Skeletal muscle tissue (tissue), 4 donors: Measurements from ENCODE around the gene GUCA2A. TPM values are rescaled to one million over a fixed set of nuclear protein-coding genes. Genes with fewer than 3 reads are reported as not detected.

Experiments
- H3K27ac ChIP-seq: one replicate; pipeline ENCODE4 v1.7.0; 2013; ENCODE audit warnings: mild to moderate bottlenecking, low read depth, low read length, inconsistent platforms
- H3K27me3 ChIP-seq, 3 donors: one replicate each; pipeline ENCODE4 v1.7.0; 2013; ENCODE audit warnings: low read length in 3 of 3; ENCODE audit not compliant: control insufficient read depth in 3 of 3, insufficient read depth in 3 of 3
- H3K36me3 ChIP-seq, 3 donors: one replicate each; pipeline ENCODE4 v1.7.0; 2013; ENCODE audit warnings: low read length in 3 of 3; ENCODE audit not compliant: control insufficient read depth in 3 of 3, insufficient read depth in 3 of 3
- H3K4me1 ChIP-seq, 3 donors: one replicate each; pipeline ENCODE4 v1.7.0; 2013; ENCODE audit warnings: low read length in 3 of 3, mild to moderate bottlenecking in 3 of 3; ENCODE audit not compliant: control insufficient read depth in 3 of 3, insufficient read depth in 3 of 3
- H3K4me3 ChIP-seq, 3 donors: one replicate each; pipeline ENCODE4 v1.7.0; 2013; ENCODE audit warnings: low read length in 3 of 3
- H3K9ac ChIP-seq, 3 donors: one replicate each; pipeline ENCODE4 v1.7.0; 2013; ENCODE audit warnings: low read length in 3 of 3, mild to moderate bottlenecking in 3 of 3, moderate library complexity in 2 of 3, low read depth in 1 of 3
- H3K9me3 ChIP-seq, 3 donors: one replicate each; pipeline ENCODE4 v1.7.0; 2013; ENCODE audit warnings: low read length in 3 of 3; ENCODE audit not compliant: control insufficient read depth in 3 of 3
- total RNA-seq: library from RNA; depleted of rRNA; stranded (reverse); fragments of >200 nt; gene quantifications from one replicate; pipeline ENCODE4 v1.2.3, GENCODE V29; 2014
- donor health status: Osteomylitis.

GUCA2A gene
- total RNA-seq, 1 donor from 2014 or later, result not detected

- Histone ChIP-seq H3K27ac (no peak overlapping the region), H3K9me3 (no peaks in the 10 kb centered on the region), H3K9ac (no peak overlapping the region), H3K36me3 (no peaks in the 10 kb centered on the region), H3K4me3 (no peak overlapping the region), H3K27me3 (no peaks in the 10 kb centered on the region), H3K4me1 (no peaks in the 10 kb centered on the region)
Measured at GRCh38 chr1:42122408-42122807, 42.1 kb downstream of the GUCA2A start.

DNA sequence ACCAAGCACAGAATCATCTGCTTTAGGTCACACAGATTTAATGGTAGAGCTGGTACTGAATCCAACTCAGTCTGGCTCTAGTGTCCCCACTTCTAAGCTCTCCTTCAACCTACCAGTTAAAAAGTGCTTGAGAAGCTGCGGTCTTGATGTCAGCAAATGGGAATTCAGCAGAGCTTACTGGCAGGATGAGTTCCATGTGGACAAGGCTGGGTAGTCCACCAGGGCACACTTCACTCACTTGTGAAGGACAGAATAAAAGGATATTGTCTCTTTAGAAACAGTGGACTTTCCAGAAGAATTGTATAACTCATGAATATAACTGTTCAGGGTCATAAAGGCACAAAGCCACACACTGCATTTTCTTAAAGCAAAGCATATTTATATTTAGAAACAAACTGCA lies 46.4 kb downstream of the GUCA2A start:
- Histone ChIP-seq H3K27me3 (peaks cover 0 to 5% (median 0%) of the 10 kb centered on the region in 3 donors), H3K4me1 (no peaks in the 10 kb centered on the region), H3K9me3 (no peaks in the 10 kb centered on the region), H3K36me3 (no peaks in the 10 kb centered on the region), H3K9ac (no peak overlapping the region), H3K27ac (no peak overlapping the region), H3K4me3 (no peak overlapping the region)

- H3K9me3 ChIP-seq, result no peaks in the 10 kb centered on the region
- H3K9ac ChIP-seq, result no peak overlapping the region
- no peak overlapping the region for H3K4me3 ChIP-seq
- H3K27me3 ChIP-seq, result peaks cover 0 to 9% (median 0%) of the 10 kb centered on the region in 3 donors
- H3K27ac ChIP-seq, result no peak overlapping the region
- H3K36me3 ChIP-seq, result no peaks in the 10 kb centered on the region
- H3K4me1 ChIP-seq, result no peaks in the 10 kb centered on the region
Measured at GRCh38 chr1:42117214-42117613, 47.3 kb downstream of the GUCA2A start.

DNA sequence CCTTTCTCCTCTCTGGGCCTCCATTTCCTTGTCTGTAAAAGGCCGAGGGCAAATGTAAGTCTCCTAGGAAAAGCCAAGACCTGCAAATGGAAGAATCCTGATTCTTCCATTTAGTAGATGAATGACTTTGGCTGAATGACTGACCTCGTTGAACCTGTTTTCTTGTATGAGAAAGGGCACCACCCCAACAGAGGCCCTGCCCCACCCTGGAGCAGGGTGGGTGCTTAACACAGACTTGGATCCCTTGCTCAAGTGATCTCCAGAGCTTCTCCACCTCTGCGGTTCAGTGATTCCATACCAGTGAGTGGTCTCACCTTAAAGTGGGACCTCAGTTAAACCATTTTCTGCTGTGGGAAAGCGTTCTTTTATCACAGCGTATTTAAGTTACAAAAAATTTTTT lies 50.3 kb downstream of the GUCA2A start:
- H3K9ac ChIP-seq, result no peak overlapping the region
- H3K9me3 ChIP-seq, result no peaks in the 10 kb centered on the region
- no peaks in the 10 kb centered on the region for H3K36me3 ChIP-seq
- no peak overlapping the region for H3K4me3 ChIP-seq
- H3K27me3 ChIP-seq, result peaks cover 0 to 9% (median 2%) of the 10 kb centered on the region in 3 donors
- H3K4me1 ChIP-seq, result no peaks in the 10 kb centered on the region
- H3K27ac ChIP-seq, result no peak overlapping the region

Other genes starting within 250 kb of the GUCA2A start
- 0.52 TPM for gene HIVEP3, start 245.8 kb downstream of the GUCA2A start, total RNA-seq
- gene GUCA2B, start 11.3 kb downstream of the GUCA2A start, total RNA-seq, result not detected
- 65.2 TPM for gene FOXJ3, start 170.5 kb upstream of the GUCA2A start, total RNA-seq
- 0.52 TPM for gene RIMKLA, start 216.0 kb upstream of the GUCA2A start, total RNA-seq